Measurements from ENCODE around the gene USP13. TPM values are rescaled to one million over a fixed set of nuclear protein-coding genes. Genes with fewer than 3 reads are reported as not detected.
A peak's percentile ranks its signal among the peaks of the same experiment; 100 is the strongest.

The USP13 gene
- total RNA-seq, 6 experiments from 2014 or later = 17.1 to 25.0 (median 21.5) TPM

- Mint-ChIP-seq H3K36me3 (ENCODE audit: low read depth) (peaks cover 13% of the 10 kb centered on the region; the same call in 1 of the 2 replicates), H3K27me3 (ENCODE audit: insufficient read depth) (no peaks in the 10 kb centered on the region), H3K4me1 (ENCODE audit: low read depth) (peaks cover 6% of the 10 kb centered on the region; the same call in 1 of the 2 replicates), H3K4me3 (no peak overlapping the region), H3K9me3 (no peaks in the 10 kb centered on the region), H3K27ac (no peak overlapping the region)
- no peak for DNase-seq
- no peak for TF ChIP-seq CTCF (IDR thresholded peaks at IDR 0.05)
Observed at GRCh38 chr3:179744667-179745066, 91.8 kb downstream of the USP13 start.

GRCh38 chr3:179745079-179745478, 92.2 kb downstream of the USP13 start:
- H3K27ac Mint-ChIP-seq = no peak overlapping the region
- H3K36me3 Mint-ChIP-seq (ENCODE audit: low read depth) = peaks cover 13% of the 10 kb centered on the region; the same call in 1 of the 2 replicates
- no peaks in the 10 kb centered on the region for H3K9me3 Mint-ChIP-seq
- no peak overlapping the region for H3K4me3 Mint-ChIP-seq
- no peak for DNase-seq
- H3K27me3 Mint-ChIP-seq (ENCODE audit: insufficient read depth) = no peaks in the 10 kb centered on the region
- peaks cover 6% of the 10 kb centered on the region; the same call in 1 of the 2 replicates for H3K4me1 Mint-ChIP-seq (ENCODE audit: low read depth)
- no peak for TF ChIP-seq CTCF (IDR thresholded peaks at IDR 0.05)

GRCh38 chr3:179745716-179746115, 92.9 kb downstream of the USP13 start:
- H3K27ac Mint-ChIP-seq = no peak overlapping the region
- no peaks in the 10 kb centered on the region for H3K9me3 Mint-ChIP-seq
- peaks cover 6% of the 10 kb centered on the region; the same call in 1 of the 2 replicates for H3K4me1 Mint-ChIP-seq (ENCODE audit: low read depth)
- H3K36me3 Mint-ChIP-seq (ENCODE audit: low read depth) = peaks cover 13% of the 10 kb centered on the region; the same call in 1 of the 2 replicates
- no peak overlapping the region for H3K4me3 Mint-ChIP-seq
- DNase-seq = no peak
- no peak for TF ChIP-seq CTCF (IDR thresholded peaks at IDR 0.05)
- no peaks in the 10 kb centered on the region for H3K27me3 Mint-ChIP-seq (ENCODE audit: insufficient read depth)

GRCh38 chr3:179750720-179751328, 98.0 kb downstream of the USP13 start:
- no peak overlapping the region for H3K4me3 Mint-ChIP-seq
- no peaks in the 10 kb centered on the region for H3K9me3 Mint-ChIP-seq
- H3K27ac Mint-ChIP-seq = no peak overlapping the region
- peaks cover 8% of the 10 kb centered on the region for H3K36me3 Mint-ChIP-seq (ENCODE audit: low read depth)
- TF ChIP-seq CTCF (IDR thresholded peaks at IDR 0.05) = peak; percentile 81
- no peaks in the 10 kb centered on the region for H3K27me3 Mint-ChIP-seq (ENCODE audit: insufficient read depth)
- peak; percentile 33 for DNase-seq
- H3K4me1 Mint-ChIP-seq (ENCODE audit: low read depth) = no peaks in the 10 kb centered on the region

GRCh38 chr3:179760944-179761343, 108.1 kb downstream of the USP13 start:
- Mint-ChIP-seq H3K4me3 (no peak overlapping the region), H3K9me3 (no peaks in the 10 kb centered on the region), H3K27me3 (ENCODE audit: insufficient read depth) (no peaks in the 10 kb centered on the region; the same call in 1 of the 2 replicates), H3K27ac (no peak overlapping the region), H3K4me1 (ENCODE audit: low read depth) (peaks cover 29% of the 10 kb centered on the region), H3K36me3 (ENCODE audit: low read depth) (peaks cover 31% of the 10 kb centered on the region)
- TF ChIP-seq CTCF (IDR thresholded peaks at IDR 0.05) = no peak
- DNase-seq = peak; percentile 31
